ENCODE data around the gene ZSWIM3. TPM values are rescaled to one million over a fixed set of nuclear protein-coding genes. Genes with fewer than 3 reads are reported as not detected.

ZSWIM3 gene
- total and polyA plus RNA-seq, 2 of the 13 experiments (the other 11 are each of a cell fraction or from before 2014, with no cell fraction given), result 5.2 to 5.8 TPM

DNA sequence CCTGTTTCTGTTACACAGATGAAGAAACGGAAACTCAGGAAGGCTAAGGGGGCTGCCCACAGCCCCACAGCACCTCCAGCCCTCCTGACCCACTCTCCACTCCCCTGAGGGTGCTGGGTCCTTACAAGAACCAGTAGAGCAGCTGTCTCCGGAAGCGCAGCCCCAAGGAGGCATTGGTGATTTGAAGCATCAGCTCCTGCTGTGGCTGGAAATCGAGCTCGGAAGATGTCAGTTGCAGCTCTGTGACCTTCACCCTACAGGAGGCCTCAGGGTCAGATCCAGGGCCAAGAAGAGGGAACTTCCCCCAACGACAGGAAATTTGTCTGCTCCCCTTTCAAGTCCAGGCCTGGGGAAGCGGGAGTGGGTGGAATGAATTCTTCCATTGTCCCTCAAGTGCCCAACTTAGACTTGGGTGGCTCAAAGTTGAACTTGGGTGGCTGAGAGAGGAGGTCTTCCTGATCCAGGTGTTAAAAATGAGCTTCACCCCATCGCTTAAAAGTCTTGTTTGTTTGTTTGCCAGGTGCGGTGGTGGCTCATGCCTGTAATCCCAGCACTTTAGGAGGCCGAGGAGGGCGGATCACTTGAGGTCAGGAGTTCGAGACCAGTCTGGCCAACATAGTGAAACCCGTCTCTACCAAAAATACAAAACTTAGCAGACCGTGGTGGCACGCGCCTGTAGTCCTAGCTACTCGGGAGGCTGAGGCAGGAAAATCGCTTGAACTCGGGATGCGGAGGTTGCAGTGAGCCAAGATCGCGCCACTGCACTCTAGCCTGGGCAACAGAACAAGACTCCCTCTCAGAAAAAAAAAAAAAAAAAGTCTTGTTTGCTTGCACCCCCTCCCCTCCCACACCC, 52.6 kb downstream of the ZSWIM3 start:
- H3K4me3 ChIP-seq (replicated peaks in 1 of 3; ENCODE audit: insufficient read depth in 1 of 3, low read depth in 2 of 3, low read length in 3 of 3), result peak overlapping the region; percentile 40 to 71 (median 49)
- peak overlapping the region; percentile 90 for H3K4me2 ChIP-seq (ENCODE audit: low read depth, low read length)
- no peaks in the 10 kb centered on the region for H3K9me3 ChIP-seq (ENCODE audit: low read length)
- in situ Hi-C loops (cut with HindIII; ENCODE audit: extremely low pct_ligation_motif_present, low pct_unique_long_range_greater_than_20kb) (no loop called here), intact Hi-C loops (cut with micrococcal nuclease; ENCODE audit: unreplicated experiment) (loop anchor here (2.0 kb wide), 1 partner anchor 15 kb away; no protein-coding TSS in a partner anchor)
- 34% methylated on average over 22 of the region's 22 CpGs for WGBS (ENCODE audit: low lambda C conversion rate)
- TSS peak; percentile 76 for BruUV-seq (replicated peaks)
- H3K79me2 ChIP-seq (ENCODE audit: insufficient read depth, low read length), result no peaks in the 10 kb centered on the region
- peak; percentile 16 for ATAC-seq
- no peak for DNase-seq (ENCODE audit: low spot score)
- no peaks in the 10 kb centered on the region for H3K36me3 ChIP-seq (replicated peaks in 1 of 2; ENCODE audit: control insufficient read depth in 1 of 2, insufficient read depth in 2 of 2, low read length in 2 of 2)
- peaks cover 64% of the 10 kb centered on the region for H3K4me1 ChIP-seq (ENCODE audit: insufficient read depth, low read length)
- H4K20me1 ChIP-seq (ENCODE audit: insufficient read depth, low read length), result no peaks in the 10 kb centered on the region
- ChIA-PET CTCF (ENCODE audit: low intra/inter-chr PET ratio, low total read pairs) (no interaction called here), POLR2A (interaction anchor here (0.7 to 8.8 kb wide), 16 partner anchors 10 to 76 kb away, joined by 3 to 164 read pairs (median 11); partner anchors contain the start of genes ACOT8, CTSA, NEURL2 and PCIF1)
- peak overlapping the region; percentile 72 for H3K27ac ChIP-seq (ENCODE audit: extremely low read length, insufficient read depth, low read length)
- FAIRE-seq, result peak; percentile 90
- peak overlapping the region; percentile 64 for H3K9ac ChIP-seq (ENCODE audit: insufficient read depth, low read depth, low read length)
- no peaks in the 10 kb centered on the region; a peak in 1 of 5 replicates for H3K27me3 ChIP-seq (ENCODE audit: control insufficient read depth in 1 of 2, insufficient read depth in 2 of 2, low read length in 2 of 2)
- peak overlapping the region; percentile 68 for H2AFZ ChIP-seq (ENCODE audit: low read length)
- TF ChIP-seq ZNF772 (CRISPR knock-in tag; IDR thresholded peaks at IDR 0.05), result peak; percentile 25; the same call in 1 of the 2 replicates
- no peak for TF ChIP-seq RBM22 (optimal IDR thresholded peaks at IDR 0.05; ENCODE audit: low read length)
- TF ChIP-seq ZNF382 (CRISPR knock-in tag; IDR thresholded peaks at IDR 0.05; ENCODE audit: borderline replicate concordance), result no peak
- TF ChIP-seq PHF8 (CRISPR knock-in tag; IDR thresholded peaks at IDR 0.05), result peak; percentile 37
- TF ChIP-seq, protein P1, sequence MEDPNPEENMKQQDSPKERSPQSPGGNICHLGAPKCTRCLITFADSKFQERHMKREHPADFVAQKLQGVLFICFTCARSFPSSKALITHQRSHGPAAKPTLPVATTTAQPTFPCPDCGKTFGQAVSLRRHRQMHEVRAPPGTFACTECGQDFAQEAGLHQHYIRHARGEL (CRISPR knock-in tag; IDR thresholded peaks at IDR 0.05), result 0 out of 2 replicates have a peak, but pooled peaks have one; percentile 24
- no peak for TF ChIP-seq JUND (CRISPR knock-in tag; IDR thresholded peaks at IDR 0.05)
- TF ChIP-seq, protein P2, sequence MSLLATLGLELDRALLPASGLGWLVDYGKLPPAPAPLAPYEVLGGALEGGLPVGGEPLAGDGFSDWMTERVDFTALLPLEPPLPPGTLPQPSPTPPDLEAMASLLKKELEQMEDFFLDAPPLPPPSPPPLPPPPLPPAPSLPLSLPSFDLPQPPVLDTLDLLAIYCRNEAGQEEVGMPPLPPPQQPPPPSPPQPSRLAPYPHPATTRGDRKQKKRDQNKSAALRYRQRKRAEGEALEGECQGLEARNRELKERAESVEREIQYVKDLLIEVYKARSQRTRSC (CRISPR knock-in tag; IDR thresholded peaks at IDR 0.05; ENCODE audit: low read depth), result no peak
- TF ChIP-seq, protein P3, sequence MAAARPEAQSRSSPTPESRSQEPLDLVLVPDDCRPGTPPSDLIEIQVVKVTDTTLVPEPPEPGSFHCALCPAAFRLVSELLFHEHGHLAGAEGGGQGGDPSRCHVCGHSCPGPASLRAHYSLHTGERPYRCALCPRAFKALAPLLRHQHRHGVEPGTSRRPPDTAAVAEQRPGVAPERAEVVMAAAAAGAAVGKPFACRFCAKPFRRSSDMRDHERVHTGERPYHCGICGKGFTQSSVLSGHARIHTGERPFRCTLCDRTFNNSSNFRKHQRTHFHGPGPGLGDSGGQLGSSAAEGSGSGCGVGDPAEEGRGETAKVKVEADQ (CRISPR knock-in tag; IDR thresholded peaks at IDR 0.05; ENCODE audit: borderline replicate concordance), result no peak
- TF ChIP-seq ZNF230 (CRISPR knock-in tag; IDR thresholded peaks at IDR 0.05), result peak; percentile 69; the same call in 1 of the 2 replicates
- TF ChIP-seq ZNF598 (CRISPR knock-in tag; IDR thresholded peaks at IDR 0.05; ENCODE audit: borderline replicate concordance), result no peak
- TF ChIP-seq, protein P4, sequence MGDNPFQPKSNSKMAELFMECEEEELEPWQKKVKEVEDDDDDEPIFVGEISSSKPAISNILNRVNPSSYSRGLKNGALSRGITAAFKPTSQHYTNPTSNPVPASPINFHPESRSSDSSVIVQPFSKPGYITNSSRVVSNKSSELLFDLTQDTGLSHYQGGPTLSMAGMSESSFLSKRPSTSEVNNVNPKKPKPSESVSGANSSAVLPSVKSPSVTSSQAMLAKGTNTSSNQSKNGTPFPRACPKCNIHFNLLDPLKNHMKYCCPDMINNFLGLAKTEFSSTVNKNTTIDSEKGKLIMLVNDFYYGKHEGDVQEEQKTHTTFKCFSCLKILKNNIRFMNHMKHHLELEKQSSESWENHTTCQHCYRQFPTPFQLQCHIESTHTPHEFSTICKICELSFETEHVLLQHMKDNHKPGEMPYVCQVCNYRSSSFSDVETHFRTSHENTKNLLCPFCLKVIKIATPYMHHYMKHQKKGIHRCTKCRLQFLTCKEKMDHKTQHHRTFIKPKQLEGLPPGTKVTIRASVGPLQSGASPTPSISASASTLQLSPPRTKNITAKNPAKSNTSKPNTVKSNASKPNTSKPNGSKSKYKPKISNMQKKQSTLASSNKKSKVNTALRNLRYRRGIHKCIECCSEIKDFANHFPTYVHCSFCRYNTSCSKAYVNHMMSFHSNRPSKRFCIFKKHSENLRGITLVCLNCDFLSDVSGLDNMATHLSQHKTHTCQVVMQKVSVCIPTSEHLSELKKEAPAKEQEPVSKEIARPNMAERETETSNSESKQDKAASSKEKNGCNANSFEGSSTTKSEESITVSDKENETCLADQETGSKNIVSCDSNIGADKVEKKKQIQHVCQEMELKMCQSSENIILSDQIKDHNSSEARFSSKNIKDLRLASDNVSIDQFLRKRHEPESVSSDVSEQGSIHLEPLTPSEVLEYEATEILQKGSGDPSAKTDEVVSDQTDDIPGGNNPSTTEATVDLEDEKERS (CRISPR knock-in tag; IDR thresholded peaks at IDR 0.05), result peak; percentile 53; the same call in 1 of the 2 replicates
- TF ChIP-seq, protein P5, sequence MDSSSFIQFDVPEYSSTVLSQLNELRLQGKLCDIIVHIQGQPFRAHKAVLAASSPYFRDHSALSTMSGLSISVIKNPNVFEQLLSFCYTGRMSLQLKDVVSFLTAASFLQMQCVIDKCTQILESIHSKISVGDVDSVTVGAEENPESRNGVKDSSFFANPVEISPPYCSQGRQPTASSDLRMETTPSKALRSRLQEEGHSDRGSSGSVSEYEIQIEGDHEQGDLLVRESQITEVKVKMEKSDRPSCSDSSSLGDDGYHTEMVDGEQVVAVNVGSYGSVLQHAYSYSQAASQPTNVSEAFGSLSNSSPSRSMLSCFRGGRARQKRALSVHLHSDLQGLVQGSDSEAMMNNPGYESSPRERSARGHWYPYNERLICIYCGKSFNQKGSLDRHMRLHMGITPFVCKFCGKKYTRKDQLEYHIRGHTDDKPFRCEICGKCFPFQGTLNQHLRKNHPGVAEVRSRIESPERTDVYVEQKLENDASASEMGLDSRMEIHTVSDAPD (CRISPR knock-in tag; IDR thresholded peaks at IDR 0.05), result no peak
- 0 out of 2 replicates have a peak, but pooled peaks have one; percentile 25 for TF ChIP-seq PRMT3 (CRISPR knock-in tag; IDR thresholded peaks at IDR 0.05; ENCODE audit: borderline replicate concordance, low read depth)
- peak; percentile 55 for TF ChIP-seq TBL1XR1 (IDR thresholded peaks at IDR 0.05; ENCODE audit: borderline replicate concordance, low read length, partially characterized antibody)
- TF ChIP-seq ZFP37 (CRISPR knock-in tag; IDR thresholded peaks at IDR 0.05; ENCODE audit: borderline replicate concordance), result 0 out of 2 replicates have a peak, but pooled peaks have one; percentile 21
- TF ChIP-seq SUZ12 (IDR thresholded peaks at IDR 0.05; ENCODE audit: low read depth, low read length), result no peak
- TF ChIP-seq IKZF1 (IDR thresholded peaks at IDR 0.05), result no peak

Measured in HepG2 (cell line).